ENCODE results near the gene MRPL10. TPM values are rescaled to one million over a fixed set of nuclear protein-coding genes. Genes with fewer than 3 reads are reported as not detected.

Gene MRPL10
- polyA plus RNA-seq, 1 donor, result 48.4 TPM

- Histone ChIP-seq H3K27me3 (ENCODE audit: control insufficient read depth, insufficient read depth, low read length) (peaks cover 40% of the 10 kb centered on the region), H3K4me3 (ENCODE audit: low read length) (no peak overlapping the region), H3K4me1 (ENCODE audit: control insufficient read depth, insufficient read depth, low read length) (peaks cover 14% of the 10 kb centered on the region), H3K36me3 (ENCODE audit: control insufficient read depth, insufficient read depth, low read length) (no peaks in the 10 kb centered on the region), H3K9me3 (ENCODE audit: control insufficient read depth, low read depth, low read length) (no peaks in the 10 kb centered on the region), H3K27ac (ENCODE audit: low read length) (no peak overlapping the region)
- DNase-seq, result no peak
- WGBS (ENCODE audit: insufficient coverage, low lambda C conversion rate), result no CpG with 5 or more reads among the region's 15 CpGs
Measured at GRCh38 chr17:47872651-47873161, 41.4 kb upstream of the MRPL10 start.

GRCh38 chr17:47872019-47872650 lies 40.8 kb upstream of the MRPL10 start:
- Histone ChIP-seq H3K9me3 (ENCODE audit: control insufficient read depth, low read depth, low read length) (no peaks in the 10 kb centered on the region), H3K4me1 (ENCODE audit: control insufficient read depth, insufficient read depth, low read length) (peaks cover 8% of the 10 kb centered on the region), H3K27me3 (ENCODE audit: control insufficient read depth, insufficient read depth, low read length) (peaks cover 40% of the 10 kb centered on the region), H3K36me3 (ENCODE audit: control insufficient read depth, insufficient read depth, low read length) (no peaks in the 10 kb centered on the region), H3K4me3 (ENCODE audit: low read length) (no peak overlapping the region), H3K27ac (ENCODE audit: low read length) (no peak overlapping the region)
- no peak for DNase-seq
- no CpG with 5 or more reads among the region's 29 CpGs for WGBS (ENCODE audit: insufficient coverage, low lambda C conversion rate)

GRCh38 chr17:47871048-47871447 lies 39.7 kb upstream of the MRPL10 start:
- Histone ChIP-seq H3K9me3 (ENCODE audit: control insufficient read depth, low read depth, low read length) (no peaks in the 10 kb centered on the region), H3K27me3 (ENCODE audit: control insufficient read depth, insufficient read depth, low read length) (peaks cover 42% of the 10 kb centered on the region), H3K4me3 (ENCODE audit: low read length) (no peak overlapping the region), H3K27ac (ENCODE audit: low read length) (no peak overlapping the region), H3K4me1 (ENCODE audit: control insufficient read depth, insufficient read depth, low read length) (peaks cover 8% of the 10 kb centered on the region), H3K36me3 (ENCODE audit: control insufficient read depth, insufficient read depth, low read length) (no peaks in the 10 kb centered on the region)
- no peak for DNase-seq

GRCh38 chr17:47870056-47870455 lies 38.7 kb upstream of the MRPL10 start:
- no CpG with 5 or more reads among the region's 1 CpG for WGBS (ENCODE audit: insufficient coverage, low lambda C conversion rate)

GRCh38 chr17:47869114-47869513 lies 37.8 kb upstream of the MRPL10 start:
- WGBS (ENCODE audit: insufficient coverage, low lambda C conversion rate), result no CpG with 5 or more reads among the region's 2 CpGs
- DNase-seq, result no peak
- Histone ChIP-seq H3K27ac (ENCODE audit: low read length) (no peak overlapping the region), H3K36me3 (ENCODE audit: control insufficient read depth, insufficient read depth, low read length) (no peaks in the 10 kb centered on the region), H3K4me1 (ENCODE audit: control insufficient read depth, insufficient read depth, low read length) (peaks cover 18% of the 10 kb centered on the region), H3K9me3 (ENCODE audit: control insufficient read depth, low read depth, low read length) (no peaks in the 10 kb centered on the region), H3K4me3 (ENCODE audit: low read length) (no peak overlapping the region), H3K27me3 (ENCODE audit: control insufficient read depth, insufficient read depth, low read length) (peaks cover 45% of the 10 kb centered on the region)

More at GRCh38 chr17:47870056-47870455, 38.7 kb upstream of the MRPL10 start:
- no peaks in the 10 kb centered on the region for H3K9me3 ChIP-seq (ENCODE audit: control insufficient read depth, low read depth, low read length)
- no peak for DNase-seq
- H3K4me1 ChIP-seq (ENCODE audit: control insufficient read depth, insufficient read depth, low read length), result peaks cover 14% of the 10 kb centered on the region
- H3K27me3 ChIP-seq (ENCODE audit: control insufficient read depth, insufficient read depth, low read length), result peaks cover 45% of the 10 kb centered on the region
- H3K27ac ChIP-seq (ENCODE audit: low read length), result no peak overlapping the region
- H3K4me3 ChIP-seq (ENCODE audit: low read length), result no peak overlapping the region
- H3K36me3 ChIP-seq (ENCODE audit: control insufficient read depth, insufficient read depth, low read length), result no peaks in the 10 kb centered on the region

- Histone ChIP-seq H3K4me1 (ENCODE audit: control insufficient read depth, insufficient read depth, low read length) (peaks cover 18% of the 10 kb centered on the region), H3K27ac (ENCODE audit: low read length) (no peak overlapping the region), H3K27me3 (ENCODE audit: control insufficient read depth, insufficient read depth, low read length) (peaks cover 41% of the 10 kb centered on the region), H3K9me3 (ENCODE audit: control insufficient read depth, low read depth, low read length) (no peaks in the 10 kb centered on the region), H3K36me3 (ENCODE audit: control insufficient read depth, insufficient read depth, low read length) (no peaks in the 10 kb centered on the region), H3K4me3 (ENCODE audit: low read length) (no peak overlapping the region)
- no peak for DNase-seq
- WGBS (ENCODE audit: insufficient coverage, low lambda C conversion rate), result no CpG with 5 or more reads among the region's 11 CpGs
Measured at GRCh38 chr17:47867813-47868533, 36.6 kb upstream of the MRPL10 start.

GRCh38 chr17:47866941-47867340 lies 35.6 kb upstream of the MRPL10 start:
- no peaks in the 10 kb centered on the region for H3K36me3 ChIP-seq (ENCODE audit: control insufficient read depth, insufficient read depth, low read length)
- 100% methylated on average over 1 of the region's 20 CpGs for WGBS (ENCODE audit: insufficient coverage, low lambda C conversion rate)
- H3K4me3 ChIP-seq (ENCODE audit: low read length), result no peak overlapping the region
- H3K9me3 ChIP-seq (ENCODE audit: control insufficient read depth, low read depth, low read length), result no peaks in the 10 kb centered on the region
- H3K27ac ChIP-seq (ENCODE audit: low read length), result no peak overlapping the region
- peaks cover 32% of the 10 kb centered on the region for H3K27me3 ChIP-seq (ENCODE audit: control insufficient read depth, insufficient read depth, low read length)
- no peak for DNase-seq
- H3K4me1 ChIP-seq (ENCODE audit: control insufficient read depth, insufficient read depth, low read length), result peaks cover 10% of the 10 kb centered on the region

GRCh38 chr17:47864791-47865216 lies 33.5 kb upstream of the MRPL10 start:
- Histone ChIP-seq H3K36me3 (ENCODE audit: control insufficient read depth, insufficient read depth, low read length) (no peaks in the 10 kb centered on the region), H3K27ac (ENCODE audit: low read length) (no peak overlapping the region), H3K9me3 (ENCODE audit: control insufficient read depth, low read depth, low read length) (no peaks in the 10 kb centered on the region), H3K4me1 (ENCODE audit: control insufficient read depth, insufficient read depth, low read length) (peaks cover 10% of the 10 kb centered on the region), H3K4me3 (ENCODE audit: low read length) (no peak overlapping the region), H3K27me3 (ENCODE audit: control insufficient read depth, insufficient read depth, low read length) (peaks cover 17% of the 10 kb centered on the region)
- no peak for DNase-seq
- WGBS (ENCODE audit: insufficient coverage, low lambda C conversion rate), result no CpG with 5 or more reads among the region's 7 CpGs

- peaks cover 5% of the 10 kb centered on the region for H3K27me3 ChIP-seq (ENCODE audit: control insufficient read depth, insufficient read depth, low read length)
- no peaks in the 10 kb centered on the region for H3K9me3 ChIP-seq (ENCODE audit: control insufficient read depth, low read depth, low read length)
- no peak for DNase-seq
- H3K27ac ChIP-seq (ENCODE audit: low read length), result no peak overlapping the region
- H3K4me1 ChIP-seq (ENCODE audit: control insufficient read depth, insufficient read depth, low read length), result peaks cover 10% of the 10 kb centered on the region
- H3K4me3 ChIP-seq (ENCODE audit: low read length), result no peak overlapping the region
- no CpG with 5 or more reads among the region's 7 CpGs for WGBS (ENCODE audit: insufficient coverage, low lambda C conversion rate)
- no peaks in the 10 kb centered on the region for H3K36me3 ChIP-seq (ENCODE audit: control insufficient read depth, insufficient read depth, low read length)
Measured at GRCh38 chr17:47862621-47863440, 31.5 kb upstream of the MRPL10 start.

- H3K4me3 ChIP-seq (ENCODE audit: low read length), result no peak overlapping the region
- H3K27me3 ChIP-seq (ENCODE audit: control insufficient read depth, insufficient read depth, low read length), result peaks cover 18% of the 10 kb centered on the region
- no peak overlapping the region for H3K27ac ChIP-seq (ENCODE audit: low read length)
- H3K9me3 ChIP-seq (ENCODE audit: control insufficient read depth, low read depth, low read length), result no peaks in the 10 kb centered on the region
- no CpG with 5 or more reads among the region's 5 CpGs for WGBS (ENCODE audit: insufficient coverage, low lambda C conversion rate)
- no peaks in the 10 kb centered on the region for H3K36me3 ChIP-seq (ENCODE audit: control insufficient read depth, insufficient read depth, low read length)
- H3K4me1 ChIP-seq (ENCODE audit: control insufficient read depth, insufficient read depth, low read length), result peaks cover 8% of the 10 kb centered on the region
- DNase-seq, result no peak
Measured at GRCh38 chr17:47860386-47860785, 29.0 kb upstream of the MRPL10 start.

Data from large intestine (tissue), 3 donors.